Glomerular endothelial cell (primary cell): ENCODE data around the gene UPK2. TPM values are rescaled to one million over a fixed set of nuclear protein-coding genes. Genes with fewer than 3 reads are reported as not detected.
A peak's percentile ranks its signal among the peaks of the same experiment; 100 is the strongest.

Experiments used
- DNase-seq: peaks from one replicate; pipeline ENCODE4 v3.0.0-alpha.2; 2011; ENCODE audit warnings: low read depth, low spot score; ENCODE audit errors: extremely low read depth
- total RNA-seq: library from RNA; depleted of rRNA; stranded (reverse); fragments of >200 nt; gene quantifications from 2 replicates; pipeline ENCODE4 v1.2.3, GENCODE V29; 2015

UPK2 gene
- total RNA-seq = not detected in 2 replicates

GRCh38 chr11:118956094-118956846 is at the start of gene UPK2:
UPK2 (plus strand) TSS chr11:118956298; CDS start chr11:118956351, 53 bp downstream.
- DNase-seq = peak; percentile 23

GRCh38 chr11:118907051-118908042 is 48.8 kb upstream of the UPK2 start:
- DNase-seq = no peak

- no peak for DNase-seq
These were observed 47.8 kb upstream of the UPK2 start for GRCh38 chr11:118908264-118908663.

- no peak for DNase-seq
These were observed 47.0 kb upstream of the UPK2 start for GRCh38 chr11:118908901-118909618.

GRCh38 chr11:118909619-118910308 is 46.3 kb upstream of the UPK2 start:
- no peak for DNase-seq

GRCh38 chr11:118910309-118911112 is 45.6 kb upstream of the UPK2 start:
- no peak for DNase-seq

- no peak for DNase-seq
These were observed 44.8 kb upstream of the UPK2 start for GRCh38 chr11:118911113-118911879.

GRCh38 chr11:118911880-118912741 is 44.0 kb upstream of the UPK2 start:
- DNase-seq = no peak

GRCh38 chr11:118912742-118913410 is 43.2 kb upstream of the UPK2 start:
- no peak for DNase-seq

GRCh38 chr11:118913411-118914125 is 42.5 kb upstream of the UPK2 start:
- no peak for DNase-seq

GRCh38 chr11:118914178-118914918 is 41.8 kb upstream of the UPK2 start:
- no peak for DNase-seq

GRCh38 chr11:118914987-118915386 is 41.1 kb upstream of the UPK2 start:
- DNase-seq = no peak

- DNase-seq = no peak
These were observed 40.7 kb upstream of the UPK2 start for GRCh38 chr11:118915396-118915795.

GRCh38 chr11:118915941-118916841 is 39.9 kb upstream of the UPK2 start:
- DNase-seq = no peak

GRCh38 chr11:118916842-118917388 is 39.2 kb upstream of the UPK2 start:
- DNase-seq = no peak
